Stimulated activated effector memory CD8-positive, alpha-beta T cell treated with anti-CD3 and anti-CD28 coated beads, Interleukin-12 subunit alpha, Interleukin-12 subunit beta, amount 100 ng/mL, for 72 hours (primary cell): ENCODE results near the gene TAMM41.
"Not testable (repeated sequence)": the region's sequence is repeated elsewhere in the genome, so short reads cannot be mapped to it uniquely, and the experiment has no call there.

Source experiments
- ATAC-seq: fragments of 150-1000 bp; cut with Tn5 transposase; 2 replicates; pipeline ENCODE4 v1.10.0; 2021
- DNase-seq, 2 donors: peaks; one replicate each; pipeline ENCODE4 v3.0.0; 2021 to 2022; ENCODE audit warnings: low spot score in 2 of 2
- H3K27ac Mint-ChIP-seq: one replicate; pipeline ENCODE4 v1.8.0; 2022; ENCODE audit warnings: mild to moderate bottlenecking, mixed read lengths
- H3K36me3 Mint-ChIP-seq: one replicate; pipeline ENCODE4 v1.8.0; 2022; ENCODE audit warnings: mild to moderate bottlenecking, mixed read lengths
- H3K4me1 Mint-ChIP-seq: one replicate; pipeline ENCODE4 v1.8.0; 2022; ENCODE audit warnings: mixed read lengths
- H3K4me3 Mint-ChIP-seq: one replicate; pipeline ENCODE4 v1.8.0; 2022; ENCODE audit warnings: mild to moderate bottlenecking, mixed read lengths
- H3K9me3 Mint-ChIP-seq: one replicate; pipeline ENCODE4 v1.8.0; 2022; ENCODE audit warnings: mixed read lengths

TAMM41 gene

DNA sequence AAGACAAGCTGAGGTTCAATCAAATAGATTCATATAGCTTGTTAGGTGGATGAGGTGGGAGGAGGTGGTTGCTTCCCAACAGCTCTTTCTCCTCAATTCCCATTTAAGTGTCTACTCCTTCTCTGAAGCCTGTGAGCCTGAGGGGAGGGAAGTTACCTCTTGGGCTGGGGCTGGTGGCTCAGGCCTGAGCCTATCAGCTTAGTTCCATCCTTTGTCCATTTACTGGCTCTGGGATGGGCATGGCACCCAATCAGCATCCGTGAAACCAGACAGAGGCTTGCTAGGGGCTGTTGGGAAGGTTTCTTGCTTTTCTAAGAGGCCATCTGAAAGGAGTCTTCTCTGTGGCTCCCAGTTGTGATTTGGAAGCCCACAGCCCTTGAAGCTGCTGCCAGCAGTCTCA is 57.3 kb downstream of the TAMM41 start:
- Mint-ChIP-seq H3K9me3 (no peaks in the 10 kb centered on the region), H3K4me1 (peaks cover 12% of the 10 kb centered on the region), H3K36me3 (peaks cover 75% of the 10 kb centered on the region), H3K27ac (peak overlapping the region; percentile 0), H3K4me3 (no peak overlapping the region)
- DNase-seq (no peak), ATAC-seq (no peak)

DNA sequence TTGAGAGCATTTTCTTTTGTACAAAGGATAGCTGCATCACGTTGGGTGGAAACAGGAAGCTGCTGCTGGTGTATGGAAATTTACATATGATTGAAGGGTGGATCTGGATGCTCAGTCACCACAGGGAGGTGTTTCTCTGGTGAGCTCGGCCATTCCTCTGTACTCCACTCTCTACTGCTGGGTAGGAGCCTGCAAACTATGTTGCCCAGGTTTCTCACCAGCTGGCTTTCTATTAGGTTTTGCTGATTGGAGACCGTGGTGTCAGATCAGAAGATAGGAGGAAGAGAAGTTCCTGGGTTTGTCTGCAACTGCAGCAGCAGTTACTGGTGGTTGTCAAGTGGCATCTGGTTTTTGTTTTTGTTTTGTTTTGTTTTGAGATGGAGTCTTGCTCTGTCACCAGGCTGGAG is 61.7 kb downstream of the TAMM41 start:
- Mint-ChIP-seq H3K4me1 (peaks cover 12% of the 10 kb centered on the region), H3K4me3 (peak overlapping the region; percentile 52), H3K27ac (peak overlapping the region; percentile 88), H3K36me3 (peaks cover 34% of the 10 kb centered on the region), H3K9me3 (no peaks in the 10 kb centered on the region)
- peak; percentile 74 for ATAC-seq
- no peak for DNase-seq

DNA sequence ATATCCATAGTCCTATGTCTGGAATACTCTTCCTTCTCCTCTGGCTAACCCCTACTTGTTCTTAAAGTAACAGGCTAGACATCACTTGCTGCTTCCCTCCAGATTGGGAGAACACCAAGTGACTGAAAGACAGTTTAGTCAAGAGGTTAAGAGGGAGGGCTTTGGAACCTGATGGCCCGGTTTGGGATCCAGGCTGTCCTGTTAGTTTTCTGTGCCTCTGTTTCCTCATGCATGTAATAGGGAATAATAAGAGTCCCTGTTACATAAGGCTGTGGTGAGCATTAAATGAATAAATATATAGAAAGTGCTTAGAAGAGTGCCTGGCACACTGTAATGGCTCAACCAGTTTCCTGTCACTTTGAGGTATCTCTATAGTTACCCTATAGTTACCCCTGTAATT is 66.3 kb downstream of the TAMM41 start:
- no peaks in the 10 kb centered on the region for H3K36me3 Mint-ChIP-seq
- H3K4me3 Mint-ChIP-seq, result no peak overlapping the region
- DNase-seq, result no peak
- no peak for ATAC-seq
- no peak overlapping the region for H3K27ac Mint-ChIP-seq
- H3K9me3 Mint-ChIP-seq, result no peaks in the 10 kb centered on the region
- H3K4me1 Mint-ChIP-seq, result peaks cover 7% of the 10 kb centered on the region

DNA sequence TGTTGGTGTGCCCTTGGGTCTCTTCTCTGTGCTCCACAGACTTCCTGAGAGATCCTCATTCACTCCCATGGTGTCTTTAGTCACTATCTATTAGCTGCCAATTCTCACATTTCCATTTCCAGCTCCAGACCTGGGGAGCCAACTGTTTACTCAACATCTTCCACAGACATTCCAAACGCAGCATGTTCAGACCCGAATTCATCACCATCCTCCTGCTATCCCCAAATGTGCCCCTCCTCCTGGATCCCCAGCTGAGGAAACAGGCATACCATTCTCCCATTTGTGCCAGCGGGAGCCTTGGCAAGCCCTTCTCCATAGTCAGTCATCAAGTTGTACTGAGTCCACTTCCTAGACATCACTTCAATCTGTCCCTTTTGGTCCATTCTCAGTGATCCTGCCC is 67.1 kb downstream of the TAMM41 start:
- H3K4me1 Mint-ChIP-seq, result peaks cover under 1% of the 10 kb centered on the region
- ATAC-seq, result no peak
- no peaks in the 10 kb centered on the region for H3K36me3 Mint-ChIP-seq
- H3K27ac Mint-ChIP-seq, result no peak overlapping the region
- H3K9me3 Mint-ChIP-seq, result no peaks in the 10 kb centered on the region
- no peak overlapping the region for H3K4me3 Mint-ChIP-seq
- no peak for DNase-seq

DNA sequence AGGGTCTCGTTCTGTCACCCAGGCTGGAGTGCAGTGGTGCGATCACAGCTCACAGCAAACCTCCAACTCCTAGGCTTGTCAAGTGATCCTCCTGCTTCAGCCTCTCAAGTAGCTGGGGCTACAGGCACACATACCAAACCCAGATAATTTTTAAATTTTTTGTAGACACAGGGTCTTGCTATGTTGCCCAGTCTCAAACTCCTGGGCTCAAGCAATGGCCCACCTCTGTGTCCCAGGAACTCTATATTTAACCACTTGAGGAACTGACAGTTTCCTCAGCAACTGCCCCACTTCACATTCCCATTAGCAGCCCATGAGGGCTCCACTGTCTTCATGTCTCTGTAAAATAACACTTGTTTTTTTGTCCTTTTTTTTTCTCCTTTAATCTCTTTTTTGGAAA is 68.4 kb downstream of the TAMM41 start:
- no peak for DNase-seq
- H3K4me3 Mint-ChIP-seq, result no peak overlapping the region
- H3K9me3 Mint-ChIP-seq, result no peaks in the 10 kb centered on the region
- H3K4me1 Mint-ChIP-seq, result no peaks in the 10 kb centered on the region
- no peak overlapping the region for H3K27ac Mint-ChIP-seq
- H3K36me3 Mint-ChIP-seq, result no peaks in the 10 kb centered on the region
- ATAC-seq, result no peak

DNA sequence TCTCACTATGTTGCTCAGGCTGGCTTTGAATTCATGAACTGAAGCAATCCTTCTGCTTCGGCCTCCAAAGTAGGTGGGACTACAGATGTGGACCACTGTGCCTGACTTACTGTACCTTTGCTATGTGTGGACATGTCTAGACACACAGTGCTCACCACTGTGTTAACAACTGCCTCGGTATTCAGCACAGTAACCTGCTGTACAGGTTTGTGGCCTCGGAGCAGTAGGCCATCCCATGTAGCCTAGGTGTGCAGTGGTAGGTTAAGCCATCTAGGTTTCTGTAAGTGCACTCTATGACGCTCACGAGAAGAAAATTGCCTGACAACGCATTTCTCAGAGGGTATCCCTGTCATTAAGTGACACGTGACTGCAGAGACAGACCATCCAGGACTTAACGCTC is 70.3 kb downstream of the TAMM41 start:
- no peaks in the 10 kb centered on the region for H3K9me3 Mint-ChIP-seq
- H3K27ac Mint-ChIP-seq, result no peak overlapping the region
- ATAC-seq (no peak), DNase-seq (no peak)
- peaks cover under 1% of the 10 kb centered on the region for H3K4me1 Mint-ChIP-seq
- H3K4me3 Mint-ChIP-seq, result no peak overlapping the region
- no peaks in the 10 kb centered on the region for H3K36me3 Mint-ChIP-seq

DNA sequence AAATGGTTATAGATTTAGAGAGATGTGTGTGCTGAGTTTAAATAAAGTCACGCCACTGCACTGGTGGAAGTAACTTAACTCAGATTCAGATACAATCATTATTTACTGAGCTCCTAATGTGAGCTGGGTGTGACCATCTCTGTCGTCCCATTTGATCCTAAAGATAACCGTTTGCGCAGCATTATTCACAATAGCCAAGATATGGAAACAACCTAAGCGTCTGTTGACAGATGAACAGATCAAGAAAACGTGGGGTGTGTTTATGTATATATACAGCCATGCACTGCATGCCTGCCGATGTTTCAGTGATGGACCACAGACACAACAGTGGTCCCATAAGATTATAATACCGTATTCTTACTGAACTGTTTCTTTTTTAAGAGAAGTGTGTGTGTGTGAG is 71.2 kb downstream of the TAMM41 start:
- Mint-ChIP-seq H3K36me3 (no peaks in the 10 kb centered on the region), H3K4me3 (no peak overlapping the region), H3K9me3 (no peaks in the 10 kb centered on the region), H3K4me1 (peaks cover 9% of the 10 kb centered on the region), H3K27ac (no peak overlapping the region)
- ATAC-seq (no peak), DNase-seq (no peak)

DNA sequence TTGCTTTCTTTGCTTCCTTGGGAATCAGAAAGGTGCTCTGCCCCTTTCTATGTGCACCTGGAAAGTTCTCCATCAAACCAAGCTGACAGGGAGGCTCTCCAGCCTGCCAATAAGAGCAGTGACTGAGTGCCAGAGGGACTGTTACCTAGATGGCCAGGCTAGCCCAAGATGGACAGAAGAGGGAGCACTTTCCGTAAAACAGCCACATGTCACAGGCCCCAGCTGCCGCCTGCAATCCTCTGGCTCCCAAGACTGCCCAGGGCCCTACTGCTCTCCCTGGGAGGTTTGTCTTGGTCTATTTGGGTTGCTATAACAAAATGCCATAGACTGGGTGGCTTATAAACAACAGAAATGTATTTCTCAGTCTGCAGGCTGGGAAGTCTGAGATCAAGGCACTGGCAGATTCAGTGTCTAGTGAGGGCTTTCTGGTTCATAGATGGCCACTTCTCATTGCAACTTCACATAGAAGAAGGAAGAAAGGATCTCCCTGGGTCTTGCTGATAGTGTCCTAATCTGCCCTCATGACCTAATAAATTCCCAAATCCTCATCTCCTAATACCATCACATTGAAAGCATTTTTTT is 72.3 kb downstream of the TAMM41 start:
- Mint-ChIP-seq H3K4me1 (peaks cover 14% of the 10 kb centered on the region), H3K4me3 (no peak overlapping the region), H3K9me3 (no peaks in the 10 kb centered on the region), H3K27ac (no peak overlapping the region), H3K36me3 (no peaks in the 10 kb centered on the region)
- DNase-seq (no peak), ATAC-seq (no peak)

DNA sequence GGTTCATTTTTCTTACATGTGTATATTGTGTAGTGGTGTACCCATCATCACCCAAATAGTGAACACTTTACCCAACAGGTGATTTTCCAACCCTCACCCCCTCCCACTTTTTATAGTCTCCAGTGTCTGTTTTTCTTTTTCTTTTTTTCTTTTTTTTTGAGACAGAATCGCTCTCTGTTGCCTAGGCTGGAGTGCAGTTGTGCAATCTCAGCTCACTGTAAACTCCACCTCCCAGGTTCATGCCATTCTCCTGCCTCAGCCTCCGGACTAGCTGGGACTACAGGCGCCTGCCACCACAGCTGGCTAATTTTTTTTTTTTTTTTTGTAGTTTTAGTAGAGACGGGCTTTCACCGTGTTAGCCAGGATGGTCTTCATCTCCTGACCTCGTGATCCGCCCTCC is 74.8 kb downstream of the TAMM41 start:
- not testable (repeated sequence) for DNase-seq, H3K27ac Mint-ChIP-seq, H3K4me3 Mint-ChIP-seq, H3K36me3 Mint-ChIP-seq, ATAC-seq, H3K9me3 Mint-ChIP-seq
- H3K4me1 Mint-ChIP-seq, result peaks cover 18% of the 10 kb centered on the region

DNA sequence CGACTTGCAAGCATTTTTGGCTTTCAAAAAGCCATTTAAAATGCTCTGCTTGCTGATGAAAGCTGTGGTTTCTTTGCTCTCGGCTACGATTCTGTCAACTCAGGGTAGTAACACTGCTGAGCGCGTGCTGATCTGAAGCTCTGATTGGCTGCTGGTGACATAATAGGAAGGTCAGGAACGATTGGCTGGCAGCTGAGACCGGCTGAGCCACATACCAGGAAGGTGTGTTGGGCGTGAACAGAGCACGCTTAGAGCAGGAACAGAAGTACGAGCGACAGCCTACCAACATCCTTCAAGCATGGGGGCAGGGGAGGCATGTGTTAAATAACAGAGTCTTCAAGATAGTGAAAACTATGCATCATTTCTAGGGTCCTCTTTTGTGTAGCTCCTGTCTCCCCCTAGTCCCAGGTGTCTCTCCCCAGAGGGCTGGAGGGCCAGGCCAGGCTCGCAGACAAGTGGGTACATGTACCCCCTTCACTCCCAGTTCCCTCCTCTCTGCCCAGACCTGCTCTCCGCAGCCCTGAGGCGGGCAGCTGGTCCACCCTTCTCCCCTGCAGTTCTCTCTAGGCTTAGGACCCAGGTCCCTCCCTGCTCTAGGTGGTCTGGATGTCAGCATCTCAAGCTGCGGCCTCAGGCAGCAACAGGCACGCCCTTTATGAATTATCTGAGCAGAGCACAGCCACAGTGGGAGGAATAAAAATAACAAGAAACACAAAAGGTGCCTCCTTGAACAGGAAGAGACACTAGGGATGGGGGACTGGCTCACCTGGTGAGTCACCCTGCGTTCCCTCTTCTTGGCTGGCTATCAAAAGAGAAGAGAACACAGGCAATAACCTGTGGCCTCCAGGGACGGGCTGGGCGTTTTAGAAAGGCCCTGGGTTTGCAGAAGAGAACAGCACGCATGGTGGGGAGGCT is 76.0 kb downstream of the TAMM41 start:
- Mint-ChIP-seq H3K4me3 (peak overlapping the region; percentile 23), H3K27ac (peak overlapping the region; percentile 32), H3K9me3 (no peaks in the 10 kb centered on the region), H3K36me3 (no peaks in the 10 kb centered on the region), H3K4me1 (peaks cover 18% of the 10 kb centered on the region)
- ATAC-seq (peak; percentile 100), DNase-seq (peak; percentile 41 to 81)

DNA sequence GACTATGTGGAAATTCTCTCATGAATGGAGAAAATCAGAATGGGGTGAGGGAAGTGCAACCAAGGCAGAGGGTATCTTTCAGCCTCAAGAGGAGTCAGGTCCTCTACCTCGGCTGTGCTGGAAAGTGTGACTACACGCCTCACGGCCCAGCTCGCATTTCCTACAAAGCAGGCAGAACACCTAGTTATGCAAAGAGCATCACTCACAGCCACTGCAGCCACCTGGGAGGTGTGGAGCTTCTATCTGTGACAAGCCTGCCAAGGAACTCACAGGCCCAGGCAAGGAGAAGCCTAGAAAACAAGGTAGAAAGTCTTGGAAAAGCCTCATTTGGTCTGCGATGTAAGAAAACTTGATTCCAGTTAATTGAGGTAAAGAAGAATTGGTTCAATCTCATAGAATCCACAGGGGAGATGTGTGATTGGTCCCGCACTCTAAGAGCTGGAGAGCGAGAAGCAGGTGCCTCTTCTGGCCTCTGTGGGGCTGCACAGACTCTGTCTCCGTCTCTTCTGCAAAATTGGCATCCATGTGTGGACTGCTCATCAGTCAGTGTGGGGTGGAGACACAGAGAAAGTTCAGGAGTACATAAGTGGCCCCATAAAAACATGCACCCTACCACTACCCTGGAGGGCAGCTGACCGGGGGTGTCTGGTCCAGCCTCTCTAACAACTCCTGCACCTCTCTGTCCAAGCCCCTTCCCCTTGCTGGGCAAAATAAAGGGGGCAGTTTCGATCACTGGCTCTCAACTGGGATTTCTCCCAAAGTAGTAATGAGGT is 76.8 kb downstream of the TAMM41 start:
- peak; percentile 12 for ATAC-seq
- H3K4me1 Mint-ChIP-seq, result peaks cover 23% of the 10 kb centered on the region
- H3K9me3 Mint-ChIP-seq, result no peaks in the 10 kb centered on the region
- no peak for DNase-seq
- H3K27ac Mint-ChIP-seq, result peak overlapping the region; percentile 32
- peak overlapping the region; percentile 23 for H3K4me3 Mint-ChIP-seq
- peaks cover 6% of the 10 kb centered on the region for H3K36me3 Mint-ChIP-seq

DNA sequence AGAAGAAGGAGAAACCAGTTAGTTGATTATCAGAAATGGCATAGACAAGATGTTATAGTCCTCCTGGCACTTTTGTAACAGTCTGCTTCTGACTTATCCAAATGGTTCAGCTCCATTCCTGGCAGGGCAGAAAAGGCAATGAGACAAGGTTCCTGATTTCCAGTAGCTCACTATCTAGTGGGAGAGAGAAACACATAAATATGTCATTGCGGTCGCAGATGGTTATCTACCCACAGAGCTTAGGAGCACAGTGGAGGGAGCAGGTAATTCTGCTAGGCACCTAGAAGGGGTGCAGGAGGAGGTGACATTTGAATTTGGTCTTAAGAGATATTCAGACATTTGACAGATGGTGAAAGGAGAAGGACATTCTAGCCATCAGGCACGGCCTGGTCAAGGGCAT is 78.1 kb downstream of the TAMM41 start:
- no peaks in the 10 kb centered on the region for H3K9me3 Mint-ChIP-seq
- H3K27ac Mint-ChIP-seq, result no peak overlapping the region
- H3K4me1 Mint-ChIP-seq, result peaks cover 28% of the 10 kb centered on the region
- ATAC-seq (no peak), DNase-seq (no peak)
- H3K4me3 Mint-ChIP-seq, result no peak overlapping the region
- peaks cover 7% of the 10 kb centered on the region for H3K36me3 Mint-ChIP-seq

DNA sequence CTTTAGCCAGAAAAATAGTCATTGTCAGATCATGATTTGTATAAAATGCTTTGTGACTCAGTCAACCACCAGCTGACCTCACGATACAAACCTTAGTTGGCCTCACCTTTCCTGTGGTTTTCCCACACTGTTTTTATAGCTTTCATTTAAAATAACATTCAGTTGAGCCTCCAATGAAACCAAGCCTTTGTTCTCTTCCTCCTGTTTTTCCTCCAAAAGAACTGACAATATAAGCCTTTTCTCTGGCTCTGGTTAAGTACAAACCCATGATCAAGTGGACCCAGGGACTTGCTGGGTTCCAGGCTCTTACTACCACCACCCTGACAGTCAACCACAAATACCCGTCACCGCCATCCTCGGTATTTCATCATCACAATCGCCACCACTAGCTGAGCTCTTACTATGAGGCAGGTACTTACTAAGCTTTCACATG is 81.7 kb downstream of the TAMM41 start:
- peak; percentile 99 for ATAC-seq
- Mint-ChIP-seq H3K4me1 (peaks cover 14% of the 10 kb centered on the region), H3K9me3 (no peaks in the 10 kb centered on the region), H3K4me3 (peak overlapping the region; percentile 28), H3K27ac (peak overlapping the region; percentile 40), H3K36me3 (peaks cover 7% of the 10 kb centered on the region)
- DNase-seq, result peak; percentile 18 to 74

DNA sequence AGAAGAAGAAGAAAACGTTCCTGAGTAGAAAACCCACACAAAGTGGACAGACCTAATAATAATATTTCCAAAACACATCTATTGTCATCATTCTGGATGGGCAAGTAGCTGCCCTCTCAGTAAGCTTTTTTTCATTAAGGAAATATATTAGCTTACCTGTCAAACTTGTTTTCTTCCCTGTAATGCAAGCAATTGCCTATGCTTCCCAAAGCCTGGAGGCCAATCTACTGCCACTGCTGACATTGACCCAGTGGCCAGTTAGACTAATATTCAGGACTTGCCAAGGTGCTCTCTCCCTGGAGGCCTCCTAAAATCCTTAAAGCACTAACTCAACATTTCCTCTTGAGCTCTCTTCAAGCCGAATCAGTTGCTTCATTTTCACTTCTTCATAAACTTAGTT is 86.7 kb downstream of the TAMM41 start:
- no peak for DNase-seq
- Mint-ChIP-seq H3K4me1 (peaks cover 6% of the 10 kb centered on the region), H3K27ac (no peak overlapping the region), H3K4me3 (no peak overlapping the region), H3K36me3 (peaks cover 3% of the 10 kb centered on the region), H3K9me3 (no peaks in the 10 kb centered on the region)
- ATAC-seq, result no peak

DNA sequence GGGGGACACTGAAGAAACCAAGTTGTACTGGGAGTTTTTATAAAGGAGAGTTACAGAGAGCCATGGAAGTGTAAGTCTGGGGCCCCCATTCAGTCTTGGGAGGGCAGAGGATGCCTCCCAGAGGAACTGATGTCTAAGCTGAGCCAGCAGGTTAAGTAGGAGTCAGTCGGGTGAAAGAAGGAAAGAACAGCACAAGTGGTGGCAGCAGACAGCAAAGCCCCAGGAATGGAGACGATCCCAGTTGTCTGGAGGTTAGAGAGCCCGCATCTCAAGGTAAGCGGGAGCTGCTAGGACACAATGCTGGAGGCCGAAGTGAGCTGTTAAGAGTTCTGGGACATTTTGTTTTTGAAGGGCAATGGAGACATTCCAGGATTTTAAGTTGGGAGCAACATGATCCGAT is 88.8 kb downstream of the TAMM41 start:
- ATAC-seq (no peak), DNase-seq (no peak)
- Mint-ChIP-seq H3K36me3 (no peaks in the 10 kb centered on the region), H3K9me3 (no peaks in the 10 kb centered on the region), H3K4me1 (no peaks in the 10 kb centered on the region), H3K4me3 (no peak overlapping the region), H3K27ac (no peak overlapping the region)
